ENCODE data around the gene ASAP3.

- TF ChIP-seq TCF7L2 (IDR thresholded peaks at IDR 0.05; ENCODE audit: low read depth, low read length) (no peak), NR1H2 (CRISPR knock-in tag; IDR thresholded peaks at IDR 0.05; ENCODE audit: borderline replicate concordance, low read depth) (no peak), BATF2 (CRISPR knock-in tag; IDR thresholded peaks at IDR 0.05) (no peak), EP300 (IDR thresholded peaks at IDR 0.05; ENCODE audit: low read depth in 2 of 2, low read length in 2 of 2) (no peak), EP300 (CRISPR knock-in tag; IDR thresholded peaks at IDR 0.05; ENCODE audit: borderline replicate concordance) (no peak), TCF7 (IDR thresholded peaks at IDR 0.05; ENCODE audit: low read depth) (no peak), GLI4 (CRISPR knock-in tag; IDR thresholded peaks at IDR 0.05; ENCODE audit: borderline replicate concordance) (no peak), CTCF (CRISPR knock-in tag; IDR thresholded peaks at IDR 0.05) (no peak), ZKSCAN5 (CRISPR knock-in tag; IDR thresholded peaks at IDR 0.05) (no peak), KMT2A (CRISPR knock-in tag; IDR thresholded peaks at IDR 0.05) (no peak), HMG20B (CRISPR knock-in tag; conservative IDR thresholded peaks at IDR 0.05) (no peak), ZNF563 (CRISPR knock-in tag; IDR thresholded peaks at IDR 0.05) (no peak)
- TF ChIP-seq, protein P1, sequence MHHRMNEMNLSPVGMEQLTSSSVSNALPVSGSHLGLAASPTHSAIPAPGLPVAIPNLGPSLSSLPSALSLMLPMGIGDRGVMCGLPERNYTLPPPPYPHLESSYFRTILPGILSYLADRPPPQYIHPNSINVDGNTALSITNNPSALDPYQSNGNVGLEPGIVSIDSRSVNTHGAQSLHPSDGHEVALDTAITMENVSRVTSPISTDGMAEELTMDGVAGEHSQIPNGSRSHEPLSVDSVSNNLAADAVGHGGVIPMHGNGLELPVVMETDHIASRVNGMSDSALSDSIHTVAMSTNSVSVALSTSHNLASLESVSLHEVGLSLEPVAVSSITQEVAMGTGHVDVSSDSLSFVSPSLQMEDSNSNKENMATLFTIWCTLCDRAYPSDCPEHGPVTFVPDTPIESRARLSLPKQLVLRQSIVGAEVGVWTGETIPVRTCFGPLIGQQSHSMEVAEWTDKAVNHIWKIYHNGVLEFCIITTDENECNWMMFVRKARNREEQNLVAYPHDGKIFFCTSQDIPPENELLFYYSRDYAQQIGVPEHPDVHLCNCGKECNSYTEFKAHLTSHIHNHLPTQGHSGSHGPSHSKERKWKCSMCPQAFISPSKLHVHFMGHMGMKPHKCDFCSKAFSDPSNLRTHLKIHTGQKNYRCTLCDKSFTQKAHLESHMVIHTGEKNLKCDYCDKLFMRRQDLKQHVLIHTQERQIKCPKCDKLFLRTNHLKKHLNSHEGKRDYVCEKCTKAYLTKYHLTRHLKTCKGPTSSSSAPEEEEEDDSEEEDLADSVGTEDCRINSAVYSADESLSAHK (CRISPR knock-in tag; IDR thresholded peaks at IDR 0.05; ENCODE audit: borderline replicate concordance), result no peak
These were observed 100.2 kb downstream of the ASAP3 start for GRCh38 chr1:23383577-23384311.

All from HepG2 (cell line).